ENCODE data around the gene SNORC. TPM values are rescaled to one million over a fixed set of nuclear protein-coding genes. Genes with fewer than 3 reads are reported as not detected.

The SNORC gene
- total RNA-seq, 2 donors from 2014 or later, result 1.8 TPM; not detected in 1

DNA sequence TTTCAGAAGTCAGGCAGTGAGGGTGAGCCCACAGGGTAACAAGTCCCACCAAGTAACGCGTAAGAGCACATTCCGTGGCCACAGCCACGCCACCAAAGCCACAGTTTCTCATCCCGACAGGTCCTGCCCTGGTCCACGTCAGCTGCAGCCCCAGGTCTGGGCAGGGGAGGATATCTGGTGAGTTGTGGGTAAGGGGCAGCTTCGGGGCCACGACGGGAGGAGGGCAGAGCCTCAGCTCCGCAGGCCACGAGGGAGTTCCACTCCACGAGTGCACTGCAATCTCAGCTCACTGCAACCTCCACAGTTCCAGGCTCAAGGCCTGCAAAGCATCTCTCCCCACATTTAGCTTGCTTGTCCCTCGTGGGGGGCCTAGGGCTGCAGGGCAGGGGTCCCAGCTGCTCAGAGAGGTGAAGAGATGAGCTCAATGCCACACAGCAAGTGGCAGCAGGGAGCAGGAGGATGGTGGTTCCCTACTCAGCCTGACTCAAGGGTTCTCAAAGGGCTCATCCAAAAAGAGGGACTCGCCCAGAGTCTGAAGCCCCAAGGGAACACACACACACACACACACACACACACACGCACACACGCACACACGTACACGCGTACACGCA is 12.5 kb downstream of the SNORC start:
- no peak overlapping the region for H3K27ac ChIP-seq
- 91% methylated on average over 15 to 20 of the region's 20 CpGs for WGBS, 2 donors

DNA sequence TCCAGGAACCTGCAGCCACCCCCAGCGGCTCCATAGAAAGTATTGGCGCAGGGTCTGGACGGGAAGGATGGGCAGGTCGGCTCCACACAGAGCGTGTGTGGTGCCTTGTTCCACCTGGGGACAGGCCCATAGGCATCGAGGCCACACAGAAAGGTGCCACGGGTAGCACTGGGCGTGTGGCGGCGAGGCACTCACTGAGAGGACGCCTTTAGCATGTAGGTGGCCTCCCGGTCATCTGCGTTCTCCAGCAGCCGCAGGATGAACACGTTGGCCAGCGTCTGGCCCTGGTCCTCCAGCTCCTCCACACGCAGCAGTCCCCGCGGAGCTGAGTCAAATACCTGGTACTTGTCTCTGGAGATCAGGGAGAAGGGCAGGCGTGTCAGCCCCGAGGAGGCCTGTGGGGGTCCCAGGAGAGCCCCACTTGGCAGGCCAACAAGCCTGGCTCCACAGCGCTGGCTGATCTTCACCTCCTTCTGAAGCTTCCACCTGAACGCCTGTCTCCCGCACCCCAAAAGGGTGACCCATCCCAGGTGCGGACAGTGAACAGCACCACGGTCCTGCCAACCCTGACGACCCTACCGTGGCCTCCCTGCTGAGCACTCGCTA is 13.2 kb downstream of the SNORC start:
- Histone ChIP-seq H3K4me3 (no peak overlapping the region), H3K36me3 (replicated peaks in 1 of 2; ENCODE audit: insufficient read depth in 1 of 2, low read depth in 2 of 2) (no peaks in the 10 kb centered on the region), H3K4me1 (no peaks in the 10 kb centered on the region), H3K9me3 (no peaks in the 10 kb centered on the region), H3K27me3 (no peaks in the 10 kb centered on the region), H3K27ac (no peak overlapping the region)
- ATAC-seq (no peak), DNase-seq (no peak)
- intact Hi-C loops (cut with DNase I), result loop anchor here (10.0 kb wide), 1 partner anchor 152 kb away; the partner anchor contains the start of gene NEU2
- TF ChIP-seq, protein P1, sequence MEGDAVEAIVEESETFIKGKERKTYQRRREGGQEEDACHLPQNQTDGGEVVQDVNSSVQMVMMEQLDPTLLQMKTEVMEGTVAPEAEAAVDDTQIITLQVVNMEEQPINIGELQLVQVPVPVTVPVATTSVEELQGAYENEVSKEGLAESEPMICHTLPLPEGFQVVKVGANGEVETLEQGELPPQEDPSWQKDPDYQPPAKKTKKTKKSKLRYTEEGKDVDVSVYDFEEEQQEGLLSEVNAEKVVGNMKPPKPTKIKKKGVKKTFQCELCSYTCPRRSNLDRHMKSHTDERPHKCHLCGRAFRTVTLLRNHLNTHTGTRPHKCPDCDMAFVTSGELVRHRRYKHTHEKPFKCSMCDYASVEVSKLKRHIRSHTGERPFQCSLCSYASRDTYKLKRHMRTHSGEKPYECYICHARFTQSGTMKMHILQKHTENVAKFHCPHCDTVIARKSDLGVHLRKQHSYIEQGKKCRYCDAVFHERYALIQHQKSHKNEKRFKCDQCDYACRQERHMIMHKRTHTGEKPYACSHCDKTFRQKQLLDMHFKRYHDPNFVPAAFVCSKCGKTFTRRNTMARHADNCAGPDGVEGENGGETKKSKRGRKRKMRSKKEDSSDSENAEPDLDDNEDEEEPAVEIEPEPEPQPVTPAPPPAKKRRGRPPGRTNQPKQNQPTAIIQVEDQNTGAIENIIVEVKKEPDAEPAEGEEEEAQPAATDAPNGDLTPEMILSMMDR (IDR thresholded peaks at IDR 0.05), result no peak
- TF ChIP-seq POLR2A (IDR thresholded peaks at IDR 0.05), result no peak
- WGBS, 2 donors, result 93 to 95% methylated on average over 14 to 28 of the region's 29 CpGs

More for the DNA sequence above, 12.5 kb downstream of the SNORC start:
- Histone ChIP-seq H3K4me3 (no peak overlapping the region), H3K27me3 (no peaks in the 10 kb centered on the region), H3K9me3 (no peaks in the 10 kb centered on the region), H3K4me1 (no peaks in the 10 kb centered on the region), H3K36me3 (replicated peaks in 1 of 2; ENCODE audit: insufficient read depth in 1 of 2, low read depth in 2 of 2) (no peaks in the 10 kb centered on the region)
- no peak for TF ChIP-seq POLR2A (IDR thresholded peaks at IDR 0.05)
- TF ChIP-seq, protein P1 (IDR thresholded peaks at IDR 0.05), result no peak
- no peak for ATAC-seq
- no peak for DNase-seq
- intact Hi-C loops (cut with DNase I), result loop anchor here (10.0 kb wide), 1 partner anchor 152 kb away; the partner anchor contains the start of gene NEU2

DNA sequence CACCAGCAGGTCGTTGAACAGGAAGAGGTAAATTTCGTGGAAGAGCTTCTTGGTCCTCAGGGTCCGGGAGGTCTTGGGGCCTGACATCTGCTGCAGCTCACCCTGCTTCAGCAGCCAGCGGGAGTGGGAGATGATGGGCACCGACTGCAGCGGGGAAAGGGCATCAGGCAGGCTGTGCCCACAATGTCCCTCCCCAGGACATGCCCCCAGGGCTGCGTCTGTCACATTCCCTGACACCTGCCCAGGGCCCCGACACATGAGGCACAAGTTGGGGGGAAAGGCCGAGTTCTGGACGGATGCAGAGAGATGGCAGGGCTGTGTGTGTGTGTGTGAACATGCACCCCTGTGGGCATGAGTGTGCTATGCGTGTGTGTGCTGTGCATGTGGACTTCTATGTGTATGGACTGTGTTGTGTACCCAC is 13.9 kb downstream of the SNORC start:
- WGBS, 2 donors, result 79 to 81% methylated on average over 8 to 11 of the region's 11 CpGs
- Histone ChIP-seq H3K4me1 (no peaks in the 10 kb centered on the region), H3K36me3 (replicated peaks in 1 of 2; ENCODE audit: insufficient read depth in 1 of 2, low read depth in 2 of 2) (no peaks in the 10 kb centered on the region), H3K9me3 (no peaks in the 10 kb centered on the region), H3K4me3 (no peak overlapping the region), H3K27me3 (no peaks in the 10 kb centered on the region), H3K27ac (no peak overlapping the region)
- DNase-seq (no peak), ATAC-seq (no peak)
- intact Hi-C loops (cut with DNase I), result loop anchor here (10.0 kb wide), 1 partner anchor 151 kb away; the partner anchor contains the start of gene NEU2
- TF ChIP-seq POLR2A (IDR thresholded peaks at IDR 0.05), result no peak
- TF ChIP-seq, protein P1 (IDR thresholded peaks at IDR 0.05), result no peak

DNA sequence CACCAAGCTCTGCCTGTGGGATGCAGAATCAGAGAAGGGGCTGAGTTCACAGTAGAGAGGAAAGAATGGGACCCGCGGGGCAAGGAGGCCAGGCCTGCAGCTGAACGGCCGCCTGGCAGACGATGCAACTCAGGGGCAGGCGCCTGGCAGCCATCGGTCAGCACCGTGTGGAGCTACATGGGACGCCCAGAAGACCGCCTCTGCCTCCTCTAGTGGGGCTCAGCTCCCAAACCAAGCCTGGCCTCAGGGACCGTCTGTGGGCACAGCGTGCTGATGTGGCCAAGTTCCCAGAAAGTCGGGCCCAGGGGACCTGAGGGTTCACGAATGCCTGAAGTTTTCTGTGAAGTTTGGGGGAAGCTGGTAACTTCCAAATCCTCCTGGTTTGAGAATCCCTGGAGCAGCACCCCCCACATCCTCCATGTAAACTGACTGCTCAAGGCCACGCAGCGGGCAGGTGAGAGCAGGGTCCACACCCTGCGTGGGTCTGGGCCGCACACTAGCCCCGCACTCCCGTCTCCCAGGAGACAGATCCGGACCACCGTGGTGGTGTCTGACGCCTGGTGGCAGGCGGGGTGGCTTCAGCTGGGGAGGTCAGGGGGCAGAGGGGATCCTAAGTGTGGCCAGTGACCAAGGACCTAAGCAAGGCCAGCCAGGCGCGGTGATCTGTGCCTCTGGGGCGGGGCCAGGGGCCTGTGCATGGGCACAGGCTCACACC is 14.6 kb downstream of the SNORC start:
- H3K36me3 ChIP-seq (replicated peaks in 1 of 2; ENCODE audit: insufficient read depth in 1 of 2, low read depth in 2 of 2), result no peaks in the 10 kb centered on the region
- H3K9me3 ChIP-seq, result no peaks in the 10 kb centered on the region
- DNase-seq (no peak), ATAC-seq (no peak)
- whole genome bisulfite sequencing, 2 donors, result 88 to 90% methylated on average over 13 to 27 of the region's 27 CpGs
- intact Hi-C loops (cut with DNase I), result loop anchor here (10.0 kb wide), 1 partner anchor 150 kb away; the partner anchor contains the start of gene NEU2
- no peaks in the 10 kb centered on the region for H3K27me3 ChIP-seq
- H3K27ac ChIP-seq, result no peak overlapping the region
- H3K4me1 ChIP-seq, result no peaks in the 10 kb centered on the region
- H3K4me3 ChIP-seq, result no peak overlapping the region
- TF ChIP-seq, protein P1 (IDR thresholded peaks at IDR 0.05), result no peak
- TF ChIP-seq POLR2A (IDR thresholded peaks at IDR 0.05), result no peak

All from body of pancreas (tissue), 4 donors.